Middle frontal gyrus (tissue), 1 donor: ENCODE measurements around the gene PSTPIP1.
A peak's percentile ranks its signal among the peaks of the same experiment; 100 is the strongest.

ENCODE experiments used
- DNase-seq: peaks from one replicate; pipeline ENCODE4 v3.0.0-alpha.2; 2015; ENCODE audit warnings: low spot score; ENCODE audit errors: extremely low spot score

Gene PSTPIP1

DNA sequence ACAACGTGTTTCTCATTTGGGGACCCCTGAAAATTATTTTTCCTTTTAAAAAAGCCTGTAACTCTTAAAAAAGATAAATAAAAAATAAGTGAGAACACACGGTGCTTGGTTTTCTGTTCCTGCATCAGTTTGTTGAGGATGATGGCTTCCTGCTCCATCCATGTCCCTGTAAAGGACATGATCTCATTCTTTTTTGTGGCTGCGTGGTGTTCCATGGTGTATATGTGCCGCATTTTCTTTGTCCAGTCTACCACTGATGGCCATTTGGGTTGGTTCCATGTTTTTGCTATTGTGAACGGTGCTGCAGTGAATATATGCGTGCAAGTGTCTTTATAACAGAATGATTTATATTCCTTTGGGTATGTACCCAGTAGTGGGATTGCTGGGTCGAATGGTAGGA, 73.7 kb downstream of the PSTPIP1 start:
- no peak for DNase-seq

DNA sequence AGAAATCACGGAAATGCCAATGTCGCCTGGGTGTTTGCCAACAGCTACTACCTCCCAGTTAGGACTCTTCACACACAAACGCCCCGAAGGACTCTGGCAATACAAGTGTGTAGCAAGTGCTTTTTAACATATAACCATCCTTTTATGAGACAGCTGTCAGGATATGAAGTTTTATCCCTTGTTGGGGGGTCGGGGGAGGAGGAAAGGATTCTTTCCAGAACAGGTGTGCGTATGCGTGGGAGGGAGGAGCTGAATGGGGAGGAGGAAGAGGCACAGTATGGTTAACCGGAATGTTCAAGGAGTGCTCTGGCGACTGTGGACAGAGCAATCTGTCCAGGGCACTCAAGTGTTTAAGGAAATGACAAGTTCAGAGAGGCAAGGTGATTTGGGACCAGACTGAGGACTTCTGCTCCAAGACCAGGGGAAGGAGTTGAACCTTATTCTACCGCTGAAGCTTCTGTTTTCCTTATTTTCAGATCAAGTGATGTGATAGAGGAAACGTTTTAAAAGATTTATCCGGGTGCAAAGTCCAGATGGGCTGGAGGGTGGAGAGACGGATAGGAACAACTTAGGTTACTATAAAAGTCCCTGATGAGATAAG, 74.7 kb downstream of the PSTPIP1 start:
- no peak for DNase-seq

DNA sequence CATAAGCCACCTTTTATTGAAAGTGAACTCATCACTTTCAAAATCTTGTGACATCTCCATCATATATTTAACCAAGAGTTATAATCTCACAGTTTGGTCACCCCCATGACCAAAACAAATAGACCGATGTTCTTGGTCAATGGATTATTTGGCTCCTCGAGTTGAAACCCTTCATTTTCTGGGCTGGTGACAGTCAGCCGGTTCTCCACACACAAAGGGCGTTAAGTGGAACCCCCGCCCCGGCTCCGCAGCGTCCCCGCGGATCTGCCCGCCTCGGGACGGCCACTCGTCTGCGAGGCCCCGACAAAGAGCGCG, 75.2 kb downstream of the PSTPIP1 start:
- DNase-seq = no peak

DNA sequence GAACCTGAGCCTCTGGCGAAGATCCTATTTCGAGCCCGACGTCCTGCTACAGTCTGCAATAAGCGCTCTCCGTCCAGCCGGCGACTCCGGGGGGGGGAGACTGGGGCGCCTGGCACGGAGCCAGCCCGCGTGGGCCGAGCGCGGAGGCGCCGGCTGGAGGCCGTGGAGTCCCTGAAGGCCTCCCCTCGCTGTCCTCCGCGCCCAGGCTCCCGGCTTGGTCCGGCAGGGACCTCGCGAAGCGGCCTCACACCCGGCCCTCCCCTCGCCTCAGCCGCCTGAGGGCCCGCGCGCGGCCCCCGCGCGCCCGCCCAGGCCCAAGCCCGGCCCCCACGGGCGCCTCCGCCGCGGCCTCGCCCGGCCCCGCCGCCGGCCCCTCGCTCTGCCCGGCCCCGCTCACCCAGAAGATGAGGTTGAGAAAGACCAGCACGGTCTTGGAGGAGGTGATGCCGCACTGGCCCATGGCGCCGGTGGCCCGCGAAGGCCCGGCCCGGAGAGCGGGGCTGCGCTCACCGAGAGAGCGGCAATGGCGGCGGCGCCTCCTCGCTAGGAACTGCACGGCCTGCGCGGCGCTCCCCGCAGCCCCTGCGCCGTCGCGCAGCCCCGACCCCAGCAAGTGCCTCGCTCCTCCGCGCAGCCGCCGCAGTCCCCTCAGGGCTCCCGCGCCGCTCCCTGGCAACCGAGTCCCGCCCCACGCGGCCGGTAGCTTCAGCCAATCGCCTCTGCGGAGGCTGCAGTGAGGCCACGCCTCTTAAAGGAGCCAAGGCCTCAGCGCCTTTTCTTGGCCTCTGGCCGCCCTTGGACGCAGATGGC, 75.8 kb downstream of the PSTPIP1 start, which contains the start of gene TSPAN3:
Gene TSPAN3 (minus strand): TSS at position 615 of the 810 bp plus-strand sequence. CDS start 155 bp downstream, at position 460.
- peak; percentile 93 for DNase-seq

DNA sequence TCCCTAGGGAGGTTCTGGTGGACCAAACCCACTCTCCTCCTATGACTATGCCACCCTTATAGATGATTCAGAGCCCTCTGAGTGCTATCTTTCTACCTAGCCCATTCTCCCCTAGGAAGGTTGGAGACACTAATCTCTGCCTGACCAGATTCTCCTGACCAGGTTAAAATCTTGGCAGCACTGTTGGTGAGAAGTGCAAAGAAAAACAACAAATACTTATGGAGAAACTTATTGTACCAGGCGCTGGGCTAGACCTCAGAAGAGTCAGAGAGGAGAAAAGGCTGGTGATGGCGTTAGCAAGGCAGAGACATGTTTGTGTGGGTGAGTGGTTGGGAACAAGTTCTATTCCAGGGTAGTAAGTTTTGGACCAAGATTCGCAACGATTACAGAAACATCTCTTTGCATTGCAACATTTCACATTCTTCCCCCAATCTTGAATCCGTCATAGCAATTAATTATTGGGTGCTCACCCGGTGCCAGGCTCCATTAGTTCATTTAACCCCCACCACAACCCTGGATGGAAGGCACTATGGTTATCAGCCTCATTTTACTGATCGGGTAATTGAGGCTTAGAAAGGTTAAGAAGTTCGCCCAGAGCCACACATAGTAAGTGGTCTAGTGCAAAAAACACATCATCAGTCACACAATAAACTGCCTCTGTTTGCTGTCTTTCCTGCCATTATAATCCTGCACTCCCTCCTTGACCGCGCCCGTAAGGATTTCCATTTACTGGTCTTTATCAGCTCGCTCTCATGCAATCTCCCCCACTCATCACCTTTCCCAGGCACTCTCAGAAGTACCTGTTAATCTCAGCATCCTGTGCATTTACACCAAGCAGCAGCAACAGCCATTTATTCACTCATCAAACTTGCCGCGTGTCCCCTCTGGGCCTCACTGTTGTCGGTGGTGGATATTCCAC, 76.6 kb downstream of the PSTPIP1 start:
- DNase-seq = no peak

DNA sequence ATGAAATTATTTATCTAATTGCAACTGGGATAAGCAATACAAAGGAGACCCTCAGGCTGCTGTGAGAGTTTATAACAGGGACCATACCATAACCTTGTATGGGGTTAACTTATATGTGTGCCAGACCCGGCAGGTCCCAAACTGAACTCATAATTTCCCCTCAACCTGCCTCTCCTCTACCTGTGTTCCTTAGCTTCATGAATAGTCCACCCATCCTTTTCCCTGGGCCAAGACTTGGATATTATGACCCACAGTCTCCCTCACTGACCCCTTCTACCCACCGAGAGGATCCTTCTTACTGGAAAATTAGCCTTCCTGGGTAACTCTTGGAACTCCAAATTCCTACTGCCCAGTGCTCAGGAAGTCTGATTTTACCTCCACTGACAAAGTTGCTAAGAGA, 79.4 kb downstream of the PSTPIP1 start:
- DNase-seq = no peak

DNA sequence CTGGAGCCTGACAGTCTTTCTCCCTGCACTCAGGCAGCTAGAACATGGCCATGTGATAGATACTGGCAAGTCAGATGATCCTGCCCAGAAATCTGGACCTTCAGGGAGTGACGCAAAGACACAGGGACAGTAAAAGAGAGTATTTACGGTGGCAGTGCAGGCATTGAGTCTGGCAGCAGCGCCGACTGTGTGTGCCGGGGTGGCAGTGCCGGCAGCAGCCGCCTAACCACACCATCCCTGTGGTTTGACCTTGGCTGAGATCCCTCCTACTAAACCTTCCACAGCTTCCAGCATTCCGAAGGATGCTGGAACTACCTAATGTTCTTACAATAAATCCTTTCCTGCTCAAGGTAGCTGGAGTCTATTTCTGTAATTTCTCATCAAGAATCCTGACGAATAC, 80.6 kb downstream of the PSTPIP1 start:
- no peak for DNase-seq

DNA sequence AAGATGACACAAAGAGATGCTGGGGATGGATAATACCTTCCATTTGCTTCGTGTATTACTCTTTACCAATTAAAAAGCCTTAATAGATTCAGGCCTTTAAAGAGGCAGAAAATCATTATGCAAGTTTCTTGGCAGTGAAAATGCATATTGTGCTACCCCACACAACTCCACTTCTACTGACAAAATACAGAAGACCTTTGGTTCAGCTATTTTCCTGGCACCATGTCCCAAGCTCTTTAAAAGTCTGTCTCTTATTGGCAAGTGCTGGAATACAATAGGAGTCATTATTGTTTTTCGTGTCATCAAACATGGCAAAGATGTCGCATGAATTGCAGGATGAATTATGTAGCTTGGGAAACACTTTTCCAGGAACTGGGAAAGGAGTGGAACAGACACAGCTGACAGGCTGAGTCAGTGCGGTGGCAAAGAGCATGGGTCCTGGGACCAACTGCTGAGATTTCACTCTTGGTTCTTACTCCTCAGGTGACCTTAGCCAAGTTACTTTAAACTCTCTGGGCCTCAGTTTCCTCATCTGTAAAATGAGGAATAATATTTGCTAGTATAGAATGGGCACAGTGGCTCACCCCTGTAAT, 81.5 kb downstream of the PSTPIP1 start:
- DNase-seq = no peak

DNA sequence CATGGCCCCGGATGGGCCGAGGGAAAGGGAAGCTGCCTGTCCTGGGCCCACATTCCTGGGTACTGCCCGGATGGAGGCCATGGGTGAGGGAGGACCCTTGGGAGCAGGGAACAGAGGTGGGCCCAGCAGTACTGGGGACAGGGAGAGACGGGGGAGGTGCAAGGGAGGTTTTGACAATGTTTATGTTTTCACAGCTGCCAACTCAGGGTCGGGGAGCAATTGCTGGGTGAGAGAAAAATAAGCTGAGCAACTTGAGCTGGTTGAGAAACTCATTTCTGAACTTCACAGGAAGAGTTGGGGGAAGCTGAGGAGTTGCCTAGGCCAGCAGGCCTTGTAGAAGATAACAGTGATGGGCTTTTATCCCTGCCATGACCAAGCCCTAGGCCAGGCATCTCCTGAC, 87.0 kb downstream of the PSTPIP1 start:
- DNase-seq = no peak

DNA sequence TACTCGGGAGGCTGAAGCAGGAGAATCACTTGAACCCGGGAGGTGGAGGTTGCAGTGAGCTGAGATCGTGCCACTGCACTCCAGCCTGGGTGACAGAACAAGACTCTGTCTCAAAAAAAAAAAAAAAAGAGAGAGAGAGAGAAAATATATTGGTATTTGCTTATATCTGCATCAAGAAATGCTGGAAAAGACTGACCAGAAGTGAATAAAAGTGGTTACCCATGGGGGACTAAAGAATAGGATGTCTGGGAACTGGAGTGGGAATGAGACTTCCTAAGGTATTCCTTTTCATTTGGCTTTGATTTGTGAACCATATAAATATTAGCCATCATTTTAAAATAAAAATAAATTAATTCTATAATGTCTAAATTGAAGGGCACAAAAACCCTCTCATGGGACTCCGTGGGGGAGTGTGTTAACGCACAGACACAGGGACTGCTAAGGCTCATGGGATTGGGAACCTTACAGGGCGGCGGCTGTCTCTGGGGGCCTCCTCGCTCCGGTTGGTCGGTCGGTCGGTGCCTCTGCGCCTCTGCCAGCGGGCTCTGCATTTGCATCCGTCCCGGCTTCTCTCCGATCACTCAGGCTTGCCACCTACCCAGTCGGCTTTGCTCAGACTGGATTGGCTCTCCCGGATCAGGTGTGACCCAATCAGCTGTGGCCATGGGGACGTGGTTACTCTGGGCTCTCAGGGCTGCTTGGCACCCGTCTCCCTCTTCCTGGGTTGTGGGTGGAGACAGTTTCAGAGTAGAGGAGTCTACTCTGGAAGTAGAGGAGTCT, 88.6 kb downstream of the PSTPIP1 start:
- peak; percentile 82 for DNase-seq

DNA sequence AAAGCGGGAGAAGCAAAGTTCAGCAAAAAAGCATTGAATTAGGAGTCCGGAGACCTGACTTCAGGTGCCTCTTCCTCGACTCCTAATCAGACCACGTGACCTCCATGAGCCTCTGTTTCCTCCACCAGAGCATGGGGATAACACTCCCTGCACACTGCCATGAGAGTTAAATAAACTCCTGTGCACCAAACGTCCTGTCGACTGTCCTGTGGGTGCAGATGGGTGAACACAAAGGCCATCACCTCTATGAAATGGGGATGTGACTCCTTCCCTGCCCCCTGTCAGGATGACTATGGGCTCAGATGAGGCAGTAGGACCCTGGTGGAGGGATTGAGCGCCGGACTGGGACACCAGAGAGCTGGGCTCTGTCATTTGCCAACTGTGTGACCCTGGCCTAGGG, 89.5 kb downstream of the PSTPIP1 start:
- no peak for DNase-seq

DNA sequence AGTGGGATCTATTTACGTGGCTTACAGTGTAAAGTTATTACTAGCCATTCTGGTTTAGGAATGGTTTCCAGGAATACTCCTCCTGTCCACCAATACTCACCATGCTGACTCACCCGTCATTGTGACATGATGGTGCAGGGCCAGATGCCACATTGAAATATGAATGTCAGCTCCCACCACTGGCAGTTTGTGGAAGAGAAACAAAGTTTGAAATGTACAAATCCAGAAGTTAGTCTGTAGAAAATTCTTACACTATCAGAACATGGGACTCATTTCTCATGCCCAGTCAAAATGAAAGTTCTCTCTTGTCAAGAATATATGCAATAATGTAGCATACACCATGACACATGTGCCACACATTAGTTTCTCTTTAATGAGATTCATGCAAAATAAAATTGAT, 90.4 kb downstream of the PSTPIP1 start:
- DNase-seq = no peak
